ENCODE measurements around the gene RGS9. TPM values are rescaled to one million over a fixed set of nuclear protein-coding genes. Genes with fewer than 3 reads are reported as not detected.
"Not testable (repeated sequence)": the region's sequence is repeated elsewhere in the genome, so short reads cannot be mapped to it uniquely, and the experiment has no call there.

The RGS9 gene
- total RNA-seq, 4 donors from 2014 or later = 4.0 to 25.6 (median 7.9) TPM

DNA sequence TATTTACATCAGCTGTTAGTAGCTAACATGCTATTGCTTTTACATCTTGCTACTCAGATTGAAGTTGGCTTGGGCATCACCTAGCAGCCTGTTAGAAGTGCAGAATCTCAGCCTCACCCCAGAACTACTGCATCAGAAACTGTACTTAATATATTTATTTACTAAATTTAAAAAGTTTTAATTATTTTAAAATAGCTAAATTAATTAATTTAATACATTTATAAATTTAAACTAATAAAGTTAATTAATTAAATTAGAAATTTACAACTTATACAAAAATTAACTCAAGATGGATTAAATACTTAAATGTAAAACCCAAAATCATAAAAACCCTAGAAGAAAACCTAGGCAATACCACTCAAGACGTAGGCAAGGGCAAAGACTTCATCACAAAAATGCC lies 41.7 kb upstream of the RGS9 start:
- peaks cover 0 to 11% (median 3%) of the 10 kb centered on the region in 4 donors for H3K4me1 ChIP-seq
- DNase-seq = no peak

DNA sequence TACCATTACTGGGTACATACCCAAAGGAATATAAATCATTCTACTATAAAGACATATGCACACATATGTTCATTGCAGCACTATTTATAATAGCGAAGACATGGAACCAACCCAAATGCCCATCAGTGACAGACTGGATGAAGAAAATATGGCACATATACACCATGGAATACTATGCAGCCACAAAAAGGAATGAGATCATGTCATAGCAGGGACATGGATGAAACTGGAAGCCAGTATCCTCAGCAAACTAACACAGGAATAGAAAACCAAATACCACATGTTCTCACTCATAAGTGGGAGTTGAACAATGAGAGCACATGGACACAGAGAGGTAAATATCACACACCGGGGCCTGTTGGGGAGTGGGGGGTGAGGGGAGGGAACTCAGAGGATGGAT lies 40.8 kb upstream of the RGS9 start:
- H3K27ac ChIP-seq, H3K9me3 ChIP-seq, DNase-seq, H3K36me3 ChIP-seq, H3K27me3 ChIP-seq, H3K4me3 ChIP-seq: not testable (repeated sequence)
- peaks cover 0 to 11% (median 3%) of the 10 kb centered on the region in 4 donors for H3K4me1 ChIP-seq

More for the DNA sequence above, 41.7 kb upstream of the RGS9 start:
- H3K27ac ChIP-seq = no peak overlapping the region
- H3K27me3 ChIP-seq = no peaks in the 10 kb centered on the region
- TF ChIP-seq CTCF (IDR thresholded peaks at IDR 0.05) (no peak), POLR2A (IDR thresholded peaks at IDR 0.05) (no peak)
- no peaks in the 10 kb centered on the region for H3K9me3 ChIP-seq
- no peak overlapping the region for H3K4me3 ChIP-seq
- H3K36me3 ChIP-seq = no peaks in the 10 kb centered on the region

GRCh38 chr17:65097110-65097509 lies 40.1 kb upstream of the RGS9 start:
- no peak for DNase-seq
- H3K9me3 ChIP-seq = no peaks in the 10 kb centered on the region
- no peak overlapping the region for H3K27ac ChIP-seq
- peaks cover 0 to 8% (median 3%) of the 10 kb centered on the region in 4 donors for H3K4me1 ChIP-seq
- no peak overlapping the region for H3K4me3 ChIP-seq
- H3K27me3 ChIP-seq = no peaks in the 10 kb centered on the region
- TF ChIP-seq CTCF (IDR thresholded peaks at IDR 0.05) (no peak), POLR2A (IDR thresholded peaks at IDR 0.05) (no peak)
- H3K36me3 ChIP-seq = no peaks in the 10 kb centered on the region

DNA sequence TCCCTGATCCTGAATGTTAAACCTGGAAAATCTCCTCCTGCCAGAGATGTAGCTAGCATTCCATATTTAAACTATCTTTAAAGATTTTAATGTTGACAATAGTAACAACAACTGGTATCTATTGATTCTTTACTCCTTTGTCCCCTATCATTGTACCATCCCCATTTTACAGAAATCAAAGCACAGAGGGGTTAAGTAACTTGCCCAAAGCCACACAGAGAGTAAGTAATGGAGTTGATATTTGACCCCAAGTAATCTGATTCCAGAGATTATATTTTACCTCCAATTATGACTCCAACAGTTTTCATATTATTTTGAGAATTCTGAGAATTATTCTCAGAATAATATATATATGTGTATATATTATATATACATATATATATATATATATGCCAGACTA lies 37.7 kb upstream of the RGS9 start:
- no peak overlapping the region for H3K4me3 ChIP-seq
- H3K27ac ChIP-seq = peak overlapping the region in 1 of 4 donors; percentile 65
- TF ChIP-seq POLR2A (IDR thresholded peaks at IDR 0.05) = no peak
- no peak for TF ChIP-seq CTCF (IDR thresholded peaks at IDR 0.05)
- no peaks in the 10 kb centered on the region for H3K9me3 ChIP-seq
- DNase-seq = no peak
- peaks cover 0 to 6% (median 2%) of the 10 kb centered on the region in 4 donors for H3K4me1 ChIP-seq
- no peaks in the 10 kb centered on the region for H3K36me3 ChIP-seq
- H3K27me3 ChIP-seq = no peaks in the 10 kb centered on the region

DNA sequence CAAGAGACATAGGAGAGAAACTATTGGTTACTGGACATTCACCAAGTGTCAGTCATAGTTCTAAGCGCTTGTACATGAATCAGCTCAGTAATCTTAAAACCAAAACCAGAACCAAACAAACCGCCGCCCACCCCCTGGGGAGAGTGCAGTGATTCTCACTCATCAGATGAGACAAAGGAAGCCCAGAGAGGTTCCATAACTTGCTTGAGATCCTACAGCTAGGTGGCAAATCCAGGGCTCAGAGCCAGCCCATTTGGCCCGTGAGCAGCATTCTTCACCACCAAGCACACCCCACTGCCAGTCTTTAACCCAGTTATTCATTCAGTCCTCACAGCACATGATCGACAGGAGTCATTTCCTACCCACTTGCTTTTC lies 37.2 kb upstream of the RGS9 start:
- peak overlapping the region; percentile 47 to 62 (median 56) for H3K4me3 ChIP-seq
- peak; percentile 58 to 72 (median 62) for DNase-seq

More for the DNA sequence above, 37.2 kb upstream of the RGS9 start:
- H3K36me3 ChIP-seq = no peaks in the 10 kb centered on the region
- no peaks in the 10 kb centered on the region for H3K9me3 ChIP-seq
- peaks cover 0 to 6% (median 2%) of the 10 kb centered on the region in 4 donors for H3K4me1 ChIP-seq
- peak overlapping the region; percentile 65 to 86 (median 73) for H3K27ac ChIP-seq
- TF ChIP-seq POLR2A (IDR thresholded peaks at IDR 0.05) (no peak), CTCF (IDR thresholded peaks at IDR 0.05) (peak in 1 of 6 experiments; percentile 17)
- no peaks in the 10 kb centered on the region for H3K27me3 ChIP-seq

All from Peyer's patch (tissue), 4 donors.